ENCODE data around the gene SH3GLB1. TPM values are rescaled to one million over a fixed set of nuclear protein-coding genes. Genes with fewer than 3 reads are reported as not detected.

The SH3GLB1 gene
- total RNA-seq, 2 experiments from 2014 or later, result 17.7 to 37.5 TPM

DNA sequence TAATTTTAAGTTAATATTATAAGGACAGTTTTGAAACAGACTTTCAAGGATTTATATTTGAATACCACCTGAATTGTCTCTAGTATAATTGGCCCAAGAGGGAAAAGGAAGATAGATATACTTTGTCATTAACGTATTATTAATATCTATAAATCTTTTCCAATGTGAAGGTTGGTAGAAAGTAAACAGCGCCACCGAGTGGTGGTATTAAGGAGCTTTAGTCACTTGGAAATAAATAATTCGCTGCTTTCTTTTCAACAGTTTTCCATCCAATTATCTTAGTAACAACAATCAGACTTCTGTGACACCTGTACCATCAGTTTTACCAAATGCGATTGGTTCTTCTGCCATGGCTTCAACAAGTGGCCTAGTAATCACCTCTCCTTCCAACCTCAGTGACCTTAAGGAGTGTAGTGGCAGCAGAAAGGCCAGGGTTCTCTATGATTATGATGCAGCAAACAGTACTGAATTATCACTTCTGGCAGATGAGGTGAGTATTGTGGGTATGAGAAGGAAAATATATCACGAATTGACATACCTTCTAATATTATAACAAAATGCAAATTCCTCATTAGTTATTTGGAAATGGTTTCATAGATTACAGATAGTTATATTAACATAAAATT is 37.7 kb downstream of the SH3GLB1 start:
- POLR2A ChIA-PET, result interaction anchor here (0.6 kb wide), 1 partner anchor 32 kb away, joined by 3 read pairs; no protein-coding TSS in a partner anchor
- Histone ChIP-seq H3K27ac (ENCODE audit: low read depth, low read length, poor library complexity, severe bottlenecking) (no peak overlapping the region), H3K4me3 (ENCODE audit: low read depth, low read length, poor library complexity, severe bottlenecking) (no peak overlapping the region), H3K79me2 (ENCODE audit: insufficient read depth, low read depth, low read length) (no peaks in the 10 kb centered on the region), H2AFZ (ENCODE audit: low read length) (no peak overlapping the region), H3K4me1 (ENCODE audit: insufficient read depth, low read length, poor library complexity, severe bottlenecking) (peaks cover 7% of the 10 kb centered on the region), H3K4me2 (ENCODE audit: low read length) (no peak overlapping the region), H3K36me3 (ENCODE audit: insufficient read depth, low read length) (peaks cover 81% of the 10 kb centered on the region), H4K20me1 (ENCODE audit: insufficient read depth, low read length) (no peaks in the 10 kb centered on the region), H3K9me3 (ENCODE audit: low read length) (no peaks in the 10 kb centered on the region), H3K9me2 (ENCODE audit: insufficient read depth, low read length) (no peaks in the 10 kb centered on the region)
- TF ChIP-seq EZH2phosphoT487 (IDR thresholded peaks at IDR 0.05; ENCODE audit: borderline replicate concordance, low read depth, low read length), result no peak
- TF ChIP-seq, protein P1, sequence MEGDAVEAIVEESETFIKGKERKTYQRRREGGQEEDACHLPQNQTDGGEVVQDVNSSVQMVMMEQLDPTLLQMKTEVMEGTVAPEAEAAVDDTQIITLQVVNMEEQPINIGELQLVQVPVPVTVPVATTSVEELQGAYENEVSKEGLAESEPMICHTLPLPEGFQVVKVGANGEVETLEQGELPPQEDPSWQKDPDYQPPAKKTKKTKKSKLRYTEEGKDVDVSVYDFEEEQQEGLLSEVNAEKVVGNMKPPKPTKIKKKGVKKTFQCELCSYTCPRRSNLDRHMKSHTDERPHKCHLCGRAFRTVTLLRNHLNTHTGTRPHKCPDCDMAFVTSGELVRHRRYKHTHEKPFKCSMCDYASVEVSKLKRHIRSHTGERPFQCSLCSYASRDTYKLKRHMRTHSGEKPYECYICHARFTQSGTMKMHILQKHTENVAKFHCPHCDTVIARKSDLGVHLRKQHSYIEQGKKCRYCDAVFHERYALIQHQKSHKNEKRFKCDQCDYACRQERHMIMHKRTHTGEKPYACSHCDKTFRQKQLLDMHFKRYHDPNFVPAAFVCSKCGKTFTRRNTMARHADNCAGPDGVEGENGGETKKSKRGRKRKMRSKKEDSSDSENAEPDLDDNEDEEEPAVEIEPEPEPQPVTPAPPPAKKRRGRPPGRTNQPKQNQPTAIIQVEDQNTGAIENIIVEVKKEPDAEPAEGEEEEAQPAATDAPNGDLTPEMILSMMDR (conservative IDR thresholded peaks at IDR 0.05; ENCODE audit: low read length), result peak; percentile 98
- CTCF ChIA-PET (ENCODE audit: unreplicated experiment), result no interaction called here
- no TSS peak for BruUV-seq (replicated peaks)
- intact Hi-C loops (cut with micrococcal nuclease; ENCODE audit: unreplicated experiment), result loop anchor here (5.0 kb wide), 1 partner anchor 240 kb away; no protein-coding TSS in a partner anchor
- peak; percentile 56 for DNase-seq (ENCODE audit: low spot score)

DNA sequence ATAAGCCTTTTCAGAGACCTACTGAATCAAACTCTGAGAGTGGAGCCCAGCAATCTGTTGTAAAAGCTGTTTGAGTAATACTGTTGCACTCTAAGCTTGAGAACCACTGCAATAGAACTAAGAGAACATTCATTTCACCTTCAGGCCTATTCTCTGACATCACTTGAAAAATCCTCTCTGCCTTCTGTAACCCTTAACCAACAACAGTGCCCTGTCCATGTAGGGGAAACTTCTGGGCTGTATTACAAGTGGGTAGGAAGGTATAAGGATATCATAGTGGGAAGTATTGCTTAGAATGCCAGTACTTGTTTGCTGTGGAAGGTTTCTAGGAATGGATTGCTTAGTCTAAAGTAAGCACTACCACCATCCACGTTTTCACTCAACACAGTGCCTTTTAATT is 42.9 kb downstream of the SH3GLB1 start:
- Histone ChIP-seq H3K9me2 (ENCODE audit: insufficient read depth, low read length) (no peaks in the 10 kb centered on the region), H3K4me1 (ENCODE audit: insufficient read depth, low read length, poor library complexity, severe bottlenecking) (no peaks in the 10 kb centered on the region), H3K36me3 (ENCODE audit: insufficient read depth, low read length) (peaks cover 38% of the 10 kb centered on the region), H3K27ac (ENCODE audit: low read depth, low read length, poor library complexity, severe bottlenecking) (no peak overlapping the region), H4K20me1 (ENCODE audit: insufficient read depth, low read length) (no peaks in the 10 kb centered on the region), H3K4me3 (ENCODE audit: low read depth, low read length, poor library complexity, severe bottlenecking) (no peak overlapping the region), H3K4me2 (ENCODE audit: low read length) (no peak overlapping the region), H3K79me2 (ENCODE audit: insufficient read depth, low read depth, low read length) (no peaks in the 10 kb centered on the region), H2AFZ (ENCODE audit: low read length) (no peak overlapping the region), H3K9me3 (ENCODE audit: low read length) (no peaks in the 10 kb centered on the region)
- ChIA-PET CTCF (ENCODE audit: unreplicated experiment) (no interaction called here), POLR2A (interaction anchor here (0.7 kb wide), 1 partner anchor 25 kb away, joined by 3 read pairs; no protein-coding TSS in a partner anchor)
- BruUV-seq (replicated peaks), result no TSS peak
- TF ChIP-seq EZH2phosphoT487 (IDR thresholded peaks at IDR 0.05; ENCODE audit: borderline replicate concordance, low read depth, low read length), result no peak
- TF ChIP-seq, protein P1 (conservative IDR thresholded peaks at IDR 0.05; ENCODE audit: low read length), result no peak
- DNase-seq (ENCODE audit: low spot score), result no peak
- intact Hi-C loops (cut with micrococcal nuclease; ENCODE audit: unreplicated experiment), result no loop called here

DNA sequence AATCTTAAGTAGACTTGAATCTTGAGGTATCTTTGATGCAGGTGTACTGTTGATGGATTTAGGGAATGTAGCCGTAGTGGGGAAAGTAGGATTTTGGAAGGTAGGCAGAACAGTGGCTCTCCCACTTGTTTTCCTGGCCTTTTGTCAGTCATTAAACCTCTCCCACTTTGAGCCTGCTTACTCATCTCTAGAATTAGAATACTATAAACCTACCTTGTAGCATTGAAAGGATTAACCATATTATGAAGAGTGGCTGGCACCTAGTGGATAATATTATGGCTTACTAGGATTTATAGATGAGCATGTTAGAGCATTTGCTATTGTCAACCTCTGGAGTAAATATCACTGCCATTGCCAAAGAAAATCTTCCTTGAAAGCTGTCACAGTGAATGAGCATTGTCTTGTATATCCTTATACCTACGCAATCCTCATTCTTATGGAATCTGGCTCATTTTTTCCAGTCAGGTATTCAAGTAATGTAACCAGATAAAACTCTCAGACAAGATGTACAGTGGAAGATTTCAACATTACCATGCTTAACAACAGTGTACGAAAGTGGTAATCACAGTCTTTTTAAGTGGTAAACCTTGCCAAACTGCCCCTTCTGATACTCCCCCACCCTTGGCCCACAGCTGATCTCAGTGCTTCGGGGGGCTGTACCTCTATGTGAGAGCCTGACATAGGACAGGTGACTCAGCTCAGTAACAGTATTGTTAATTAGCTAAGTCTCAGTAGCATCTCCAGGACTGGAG is 44.4 kb downstream of the SH3GLB1 start:
- Histone ChIP-seq H3K9me2 (ENCODE audit: insufficient read depth, low read length) (no peaks in the 10 kb centered on the region), H3K9me3 (ENCODE audit: low read length) (no peaks in the 10 kb centered on the region), H3K4me2 (ENCODE audit: low read length) (no peak overlapping the region), H3K4me1 (ENCODE audit: insufficient read depth, low read length, poor library complexity, severe bottlenecking) (peaks cover 6% of the 10 kb centered on the region), H3K4me3 (ENCODE audit: low read depth, low read length, poor library complexity, severe bottlenecking) (no peak overlapping the region), H4K20me1 (ENCODE audit: insufficient read depth, low read length) (no peaks in the 10 kb centered on the region), H3K36me3 (ENCODE audit: insufficient read depth, low read length) (peaks cover 24% of the 10 kb centered on the region), H2AFZ (ENCODE audit: low read length) (no peak overlapping the region), H3K79me2 (ENCODE audit: insufficient read depth, low read depth, low read length) (no peaks in the 10 kb centered on the region), H3K27ac (ENCODE audit: low read depth, low read length, poor library complexity, severe bottlenecking) (no peak overlapping the region)
- DNase-seq (ENCODE audit: low spot score), result no peak
- ChIA-PET CTCF (ENCODE audit: unreplicated experiment) (no interaction called here), POLR2A (interaction anchor here (1.0 to 1.4 kb wide), 2 partner anchors 10 to 355 kb away, joined by 4 to 6 read pairs; no protein-coding TSS in a partner anchor)
- TF ChIP-seq, protein P1 (conservative IDR thresholded peaks at IDR 0.05; ENCODE audit: low read length), result no peak
- no peak for TF ChIP-seq EZH2phosphoT487 (IDR thresholded peaks at IDR 0.05; ENCODE audit: borderline replicate concordance, low read depth, low read length)
- intact Hi-C loops (cut with micrococcal nuclease; ENCODE audit: unreplicated experiment), result no loop called here
- no TSS peak for BruUV-seq (replicated peaks)
